Neural cell (in vitro differentiated cells): ENCODE measurements around the gene SPARC.

ENCODE experiments used
- POLR2AphosphoS5 ChIP-seq: IDR thresholded peaks from 2 replicates; pipeline ENCODE4 v1.6.1; 2012
- TF ChIP-seq, protein P1 (sequence below): fragments of 450-650 bp; IDR thresholded peaks from 2 replicates; pipeline ENCODE4 v1.5.1; 2014; ENCODE audit warnings: antibody characterized with exemption, mild to moderate bottlenecking, moderate library complexity; ENCODE audit not compliant: poor library complexity, severe bottlenecking

DNA sequence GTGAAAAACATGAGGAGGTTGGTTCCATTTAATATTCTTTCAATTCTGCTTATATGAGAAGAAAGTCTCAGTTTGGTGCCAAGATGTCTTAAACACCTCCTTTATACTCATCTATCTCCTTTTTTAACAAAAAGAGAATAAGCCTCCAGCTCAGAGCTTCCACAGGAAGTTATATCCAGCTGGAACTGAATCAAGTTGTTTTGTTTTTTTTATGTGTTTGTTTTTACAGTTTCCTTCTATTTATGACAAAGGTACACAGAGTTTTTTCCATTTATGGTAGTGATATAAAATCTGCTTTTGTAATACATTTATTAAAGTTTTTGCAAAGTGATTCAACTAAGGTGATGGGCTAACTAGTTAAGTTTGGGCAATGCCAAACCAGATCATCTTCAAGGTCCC is 10.4 kb downstream of the SPARC start:
- TF ChIP-seq, protein P1, sequence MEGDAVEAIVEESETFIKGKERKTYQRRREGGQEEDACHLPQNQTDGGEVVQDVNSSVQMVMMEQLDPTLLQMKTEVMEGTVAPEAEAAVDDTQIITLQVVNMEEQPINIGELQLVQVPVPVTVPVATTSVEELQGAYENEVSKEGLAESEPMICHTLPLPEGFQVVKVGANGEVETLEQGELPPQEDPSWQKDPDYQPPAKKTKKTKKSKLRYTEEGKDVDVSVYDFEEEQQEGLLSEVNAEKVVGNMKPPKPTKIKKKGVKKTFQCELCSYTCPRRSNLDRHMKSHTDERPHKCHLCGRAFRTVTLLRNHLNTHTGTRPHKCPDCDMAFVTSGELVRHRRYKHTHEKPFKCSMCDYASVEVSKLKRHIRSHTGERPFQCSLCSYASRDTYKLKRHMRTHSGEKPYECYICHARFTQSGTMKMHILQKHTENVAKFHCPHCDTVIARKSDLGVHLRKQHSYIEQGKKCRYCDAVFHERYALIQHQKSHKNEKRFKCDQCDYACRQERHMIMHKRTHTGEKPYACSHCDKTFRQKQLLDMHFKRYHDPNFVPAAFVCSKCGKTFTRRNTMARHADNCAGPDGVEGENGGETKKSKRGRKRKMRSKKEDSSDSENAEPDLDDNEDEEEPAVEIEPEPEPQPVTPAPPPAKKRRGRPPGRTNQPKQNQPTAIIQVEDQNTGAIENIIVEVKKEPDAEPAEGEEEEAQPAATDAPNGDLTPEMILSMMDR, result no peak
- no peak for TF ChIP-seq POLR2AphosphoS5
